ENCODE results near the gene BCL11B. TPM values are rescaled to one million over a fixed set of nuclear protein-coding genes. Genes with fewer than 3 reads are reported as not detected.

BCL11B gene
- total and polyA plus RNA-seq, 2 of the 8 experiments (the other 6 are each of a cell fraction or from before 2014, with no cell fraction given) = 0.63 to 5.9 TPM

DNA sequence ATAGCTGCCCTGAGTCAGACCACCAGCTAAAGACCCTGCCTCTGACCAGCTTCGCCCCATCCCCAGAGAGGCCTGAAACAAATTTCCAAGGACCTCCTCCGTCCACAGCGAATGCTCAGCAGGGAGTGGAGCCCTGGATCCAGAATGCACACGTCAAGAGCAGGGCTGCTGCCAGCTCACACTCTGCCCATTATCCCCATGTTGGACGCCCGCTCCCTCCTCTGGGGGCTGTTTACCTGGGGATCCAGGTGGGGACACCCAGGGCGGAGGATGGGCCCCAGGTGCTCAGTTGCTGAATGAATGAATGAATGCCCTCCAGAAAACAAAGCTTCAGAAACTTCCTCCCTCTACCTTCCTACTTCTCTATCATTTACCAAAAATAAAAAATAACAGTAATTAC is 18.1 kb downstream of the BCL11B start:
- H2BK120ac ChIP-seq (replicated peaks; ENCODE audit: low read depth, low read length) = no peak overlapping the region
- no peak overlapping the region for H3K14ac ChIP-seq (ENCODE audit: insufficient read length)
- H4K5ac ChIP-seq (ENCODE audit: insufficient read length, low read depth, low read length) = no peak overlapping the region
- H3K9me3 ChIP-seq (ENCODE audit: insufficient read depth in 2 of 2, low read depth in 1 of 2, low read length in 1 of 2) = no peaks in the 10 kb centered on the region
- no peaks in the 10 kb centered on the region for H3K23me2 ChIP-seq (ENCODE audit: low read depth, low read length)
- H4K20me1 ChIP-seq (replicated peaks in 1 of 2; ENCODE audit: control insufficient read depth in 1 of 2, insufficient read depth in 2 of 2, low read length in 2 of 2) = no peaks in the 10 kb centered on the region
- H3K4me3 ChIP-seq (ENCODE audit: extremely low read depth in 1 of 4, insufficient read depth in 2 of 4, low read depth in 3 of 4, low read length in 4 of 4) = no peak overlapping the region
- no peak for TF ChIP-seq EZH2 (IDR thresholded peaks at IDR 0.05; ENCODE audit: low read depth, low read length, severe bottlenecking)
- no peak for TF ChIP-seq SIRT6 (IDR thresholded peaks at IDR 0.05; ENCODE audit: low read length)
- TF ChIP-seq BCL11A (IDR thresholded peaks at IDR 0.05; ENCODE audit: low read depth in 2 of 2, low read length in 2 of 2) = no peak
- TF ChIP-seq GTF2F1 (IDR thresholded peaks at IDR 0.05; ENCODE audit: borderline replicate concordance, low read depth, low read length) = no peak
- 0 out of 2 replicates have a peak overlapping the region, but pooled peaks have one; percentile 28 for H2AK5ac ChIP-seq (ENCODE audit: low read depth, low read length)
- H3K27ac ChIP-seq (ENCODE audit: low read depth, low read length) = no peak overlapping the region
- H3K56ac ChIP-seq (replicated peaks; ENCODE audit: insufficient read length, low read depth, low read length) = no peak overlapping the region
- H3K4ac ChIP-seq (replicated peaks; ENCODE audit: insufficient read length, low read depth, low read length) = no peak overlapping the region
- 0 out of 2 replicates have a peak overlapping the region, but pooled peaks have one; percentile 9 for H2BK12ac ChIP-seq (ENCODE audit: low read depth, low read length)
- peaks cover 0 to 51% of the 10 kb centered on the region in 2 experiments; a peak in 2 of 4 replicates for H3K79me2 ChIP-seq (ENCODE audit: control insufficient read depth in 1 of 2, insufficient read depth in 2 of 2, low read length in 2 of 2)
- peaks cover 9 to 34% (median 18%) of the 10 kb centered on the region in 4 experiments for H3K4me1 ChIP-seq (replicated peaks in 1 of 4; ENCODE audit: control insufficient read depth in 3 of 4, insufficient read depth in 4 of 4, low read length in 3 of 4)
- CTCF ChIA-PET (ENCODE audit: partially characterized antibody) = interaction anchor here (1.0 to 2.7 kb wide), 6 partner anchors 9 to 65 kb away, joined by 3 to 12 read pairs (median 4); no protein-coding TSS in a partner anchor
- no peak overlapping the region for H2BK5ac ChIP-seq (ENCODE audit: low read depth, low read length)
- 81% methylated on average over 7 of the region's 7 CpGs; no CpG with 5 or more reads in 1 of the 2 experiments for WGBS, 2 experiments (ENCODE audit: extremely low coverage in 1 of 2, insufficient coverage in 1 of 2, insufficient read length in 1 of 2, insufficient replicate concordance in 2 of 2, low coverage in 1 of 2, low lambda C conversion rate in 2 of 2, missing lambda C conversion rate in 1 of 2)
- H2AFZ ChIP-seq (ENCODE audit: low read length) = no peak overlapping the region
- FAIRE-seq (no peak), DNase-seq (ENCODE audit: low read depth in 1 of 2, low spot score in 2 of 2) (no peak)
- H3K18ac ChIP-seq (ENCODE audit: extremely low read depth, low read length) = no peak overlapping the region
- H2BK15ac ChIP-seq (ENCODE audit: low read length) = peak overlapping the region; percentile 81; the same call in 1 of the 2 replicates
- no peak overlapping the region for H2BK20ac ChIP-seq (ENCODE audit: low read length)
- H3K27me3 ChIP-seq (replicated peaks in 1 of 4; ENCODE audit: control insufficient read depth in 3 of 4, extremely low read depth in 1 of 4, insufficient read depth in 3 of 4, low read length in 3 of 4) = no peaks in the 10 kb centered on the region
- POLR2A ChIA-PET (ENCODE audit: partially characterized antibody) = interaction anchor here (0.7 to 2.4 kb wide), 3 partner anchors 9 to 15 kb away, joined by 3 to 8 read pairs (median 3); no protein-coding TSS in a partner anchor
- no peaks in the 10 kb centered on the region for H3K36me3 ChIP-seq (ENCODE audit: control insufficient read depth in 2 of 4, insufficient read depth in 4 of 4, low read length in 3 of 4)
- H3K9ac ChIP-seq (replicated peaks in 1 of 4; ENCODE audit: extremely low read depth in 1 of 4, low read depth in 3 of 4, low read length in 3 of 4) = no peak overlapping the region
- no peak overlapping the region for H3K23ac ChIP-seq (ENCODE audit: insufficient read length)
- H4K8ac ChIP-seq (ENCODE audit: extremely low read depth, insufficient read depth, low read length) = no peak overlapping the region
- peaks cover 17% of the 10 kb centered on the region for H3K79me1 ChIP-seq (ENCODE audit: low read depth, low read length)
- peak overlapping the region; percentile 54 for H4K91ac ChIP-seq (replicated peaks; ENCODE audit: insufficient read length, low read length)
- no peak overlapping the region for H3K4me2 ChIP-seq (ENCODE audit: insufficient read depth in 1 of 2, low read depth in 2 of 2, low read length in 2 of 2)

Data from H1 (cell line).